Keratinocyte (primary cell): ENCODE measurements around the gene NGEF. TPM values are rescaled to one million over a fixed set of nuclear protein-coding genes. Genes with fewer than 3 reads are reported as not detected.

Experiments used
- DNase-seq: peaks from one replicate; pipeline ENCODE4 v3.0.0-alpha.2; 2011; ENCODE audit warnings: low read depth, missing footprints, low spot score
- FAIRE-seq: peaks from 2 replicates; lab custom pipeline; 2011; peaks lifted over from hg19 to GRCh38; lab: Jason Lieb, UNC
- H2AFZ ChIP-seq: 2 replicates; pipeline ENCODE4 v1.6.0; 2012; ENCODE audit warnings: low read length, control low read depth, inconsistent platforms; ENCODE audit not compliant: control insufficient read depth
- H3K27ac ChIP-seq: 2 replicates; pipeline ENCODE4 v1.5.1; 2011; ENCODE audit warnings: low read length; ENCODE audit not compliant: control insufficient read depth, insufficient read depth
- H3K27me3 ChIP-seq: 3 replicates; pipeline ENCODE4 v1.6.0; 2011; ENCODE audit warnings: low read length; ENCODE audit not compliant: control insufficient read depth, insufficient read depth; ENCODE audit errors: extremely low read depth
- H3K36me3 ChIP-seq, 2 experiments: 2 replicates in 1 of 2; 3 replicates in 1 of 2; pipeline ENCODE4 v1.5.1; 2011; ENCODE audit warnings: low read length in 2 of 2, mild to moderate bottlenecking in 1 of 2; ENCODE audit not compliant: control insufficient read depth in 2 of 2, insufficient read depth in 2 of 2; ENCODE audit errors: extremely low read depth in 1 of 2
- H3K4me1 ChIP-seq: 3 replicates; pipeline ENCODE4 v1.5.1; 2011; ENCODE audit warnings: low read length; ENCODE audit not compliant: control insufficient read depth, insufficient read depth; ENCODE audit errors: extremely low read depth
- H3K4me2 ChIP-seq: 3 replicates; pipeline ENCODE4 v1.6.0; 2011; ENCODE audit warnings: low read depth, low read length; ENCODE audit not compliant: control insufficient read depth, insufficient read depth; ENCODE audit errors: extremely low read depth
- H3K4me3 ChIP-seq, 3 experiments: fragments of 200-600 bp in 1 of 3; sonication (generic) in 1 of 3; 2 replicates in 2 of 3; 3 replicates in 1 of 3; pipeline ENCODE4 v1.5.1; 2011 to 2016; ENCODE audit warnings: low read length in 3 of 3, mild to moderate bottlenecking in 3 of 3, control low read depth in 2 of 3, inconsistent platforms in 1 of 3, low read depth in 1 of 3, mixed read lengths in 1 of 3, mixed run types in 1 of 3, moderate library complexity in 1 of 3; ENCODE audit not compliant: control insufficient read depth in 2 of 3, insufficient read depth in 2 of 3; ENCODE audit errors: extremely low read depth in 1 of 3
- H3K79me2 ChIP-seq: 2 replicates; pipeline ENCODE4 v1.6.0; 2012; ENCODE audit warnings: low read length; ENCODE audit not compliant: control insufficient read depth, insufficient read depth
- H3K9ac ChIP-seq: 3 replicates; pipeline ENCODE4 v1.6.0; 2011; ENCODE audit warnings: low read length; ENCODE audit not compliant: control insufficient read depth, insufficient read depth; ENCODE audit errors: extremely low read depth
- H3K9me1 ChIP-seq: 3 replicates; pipeline ENCODE4 v1.6.0; 2011; ENCODE audit warnings: low read length; ENCODE audit not compliant: control insufficient read depth, insufficient read depth; ENCODE audit errors: extremely low read depth
- H3K9me3 ChIP-seq: 2 replicates; pipeline ENCODE4 v1.5.1; 2012; ENCODE audit warnings: low read depth, low read length; ENCODE audit not compliant: control insufficient read depth
- H4K20me1 ChIP-seq: 3 replicates; pipeline ENCODE4 v1.6.0; 2011; ENCODE audit warnings: low read length; ENCODE audit not compliant: control insufficient read depth, insufficient read depth; ENCODE audit errors: extremely low read depth
- CTCF ChIP-seq, 3 experiments: IDR thresholded peaks in 1 of 3; conservative IDR thresholded peaks in 1 of 3; optimal IDR thresholded peaks in 1 of 3; 2 replicates in 2 of 3; 3 replicates in 1 of 3; pipeline versions ENCODE3 to v1.5.1; 2011; ENCODE audit warnings: low read length in 3 of 3, mild to moderate bottlenecking in 3 of 3, moderate library complexity in 2 of 3, control low read depth in 1 of 3, inconsistent platforms in 1 of 3; ENCODE audit not compliant: insufficient read depth in 2 of 3; ENCODE audit errors: extremely low read depth in 1 of 3
- EZH2 ChIP-seq: IDR thresholded peaks from one replicate; pipeline ENCODE4 v1.6.1; 2012; ENCODE audit warnings: inconsistent platforms, mild to moderate bottlenecking, low read length, moderate library complexity
- dilution Hi-C: fragments of 300-500 bp; cut with MboI; formaldehyde crosslinking; loops from one replicate; pipeline ENCODE4 v1.7.0; 2020; ENCODE audit warnings: low sequenced_read_pairs; ENCODE audit not compliant: extremely low pct_ligation_motif_present
- polyA plus RNA-seq, 5 experiments: library from polyadenylated mRNA; depleted of rRNA in 3 of 5; stranded (reverse) in 3 of 5; stranded (forward) in 1 of 5; unstranded in 1 of 5; fragments of >200 nt; gene quantifications; 1 replicate in 1 of 5; 2 replicates in 3 of 5; 3 replicates in 1 of 5; pipeline versions ENCODE4 v1.2.1 to v1.2.3, GENCODE V29; 2011 to 2012; ENCODE audit warnings: missing spikeins in 2 of 5, low read depth in 1 of 5, low replicate concordance in 1 of 5

NGEF gene
- polyA plus RNA-seq, 1 donor (not counting 4 experiments of a cell fraction or from before 2014, with no cell fraction given): 0.17 TPM

GRCh38 chr2:232874677-232875223, 138.3 kb downstream of the NGEF start:
- FAIRE-seq: no peak
- no peak overlapping the region for H3K4me2 ChIP-seq

GRCh38 chr2:232873909-232874641, 139.0 kb downstream of the NGEF start:
- Histone ChIP-seq H3K27me3 (no peaks in the 10 kb centered on the region), H3K36me3 (peaks cover 0 to 1% of the 10 kb centered on the region in 2 experiments), H4K20me1 (no peaks in the 10 kb centered on the region), H3K4me3 (no peak overlapping the region), H2AFZ (no peak overlapping the region), H3K27ac (no peak overlapping the region), H3K9ac (no peak overlapping the region), H3K4me2 (no peak overlapping the region), H3K79me2 (no peaks in the 10 kb centered on the region), H3K9me1 (no peaks in the 10 kb centered on the region), H3K4me1 (no peaks in the 10 kb centered on the region), H3K9me3 (no peaks in the 10 kb centered on the region)
- no peak for FAIRE-seq
- TF ChIP-seq CTCF (optimal IDR thresholded peaks at IDR 0.05 in 1 of 3, IDR thresholded peaks at IDR 0.05 in 1 of 3, conservative IDR thresholded peaks at IDR 0.05 in 1 of 3; ENCODE audit: extremely low read depth in 1 of 3, insufficient read depth in 2 of 3, low read length in 3 of 3): no peak
- no peak for TF ChIP-seq EZH2
- dilution Hi-C loops: loop anchor here (25.0 kb wide), 1 partner anchor 363 kb away; no protein-coding TSS in a partner anchor
- DNase-seq: no peak

More at GRCh38 chr2:232874677-232875223, 138.3 kb downstream of the NGEF start:
- H3K27ac ChIP-seq: no peak overlapping the region
- no peak overlapping the region for H3K9ac ChIP-seq
- H3K4me3 ChIP-seq: no peak overlapping the region
- dilution Hi-C loops: loop anchor here (25.0 kb wide), 1 partner anchor 363 kb away; no protein-coding TSS in a partner anchor
- no peaks in the 10 kb centered on the region for H3K79me2 ChIP-seq
- H4K20me1 ChIP-seq: no peaks in the 10 kb centered on the region
- peaks cover 0 to 1% of the 10 kb centered on the region in 2 experiments for H3K36me3 ChIP-seq
- TF ChIP-seq CTCF (optimal IDR thresholded peaks at IDR 0.05 in 1 of 3, IDR thresholded peaks at IDR 0.05 in 1 of 3, conservative IDR thresholded peaks at IDR 0.05 in 1 of 3; ENCODE audit: extremely low read depth in 1 of 3, insufficient read depth in 2 of 3, low read length in 3 of 3) (no peak), EZH2 (no peak)
- DNase-seq: no peak
- H3K27me3 ChIP-seq: no peaks in the 10 kb centered on the region
- H3K9me1 ChIP-seq: no peaks in the 10 kb centered on the region
- H3K4me1 ChIP-seq: no peaks in the 10 kb centered on the region
- H2AFZ ChIP-seq: no peak overlapping the region
- no peaks in the 10 kb centered on the region for H3K9me3 ChIP-seq
